Neural cell (in vitro differentiated cells): Measurements from ENCODE around the gene JMJD1C. TPM values are rescaled to one million over a fixed set of nuclear protein-coding genes. Genes with fewer than 3 reads are reported as not detected.

Experiments
- H2AFZ ChIP-seq: fragments of 200-600, 300-800 bp; sonication (generic), shearing (Covaris generic); 2 replicates; pipeline ENCODE4 v1.6.0; 2014; ENCODE audit warnings: low read depth, mild to moderate bottlenecking, antibody characterized with exemption, low read length, moderate library complexity
- H3F3A ChIP-seq: fragments of 200-600 bp; shearing (Covaris generic); 2 replicates; pipeline ENCODE4 v1.6.1; 2016; ENCODE audit warnings: mild to moderate bottlenecking, moderate library complexity, mixed read lengths, antibody characterized with exemption, low read length; ENCODE audit not compliant: insufficient read depth, poor library complexity, severe bottlenecking
- H3K27ac ChIP-seq: fragments of 200-600, 300-800 bp; sonication (generic), shearing (Covaris generic); 2 replicates; pipeline ENCODE4 v1.5.1; 2014; ENCODE audit warnings: mild to moderate bottlenecking, low read length, moderate library complexity
- H3K27me3 ChIP-seq: fragments of 300-800, 200-600 bp; sonication (generic), shearing (Covaris generic); 2 replicates; pipeline ENCODE4 v1.6.0; 2014; ENCODE audit warnings: mild to moderate bottlenecking, low read depth, low read length, moderate library complexity; ENCODE audit not compliant: insufficient read depth
- H3K36me3 ChIP-seq: fragments of 300-800, 200-600 bp; sonication (generic), shearing (Covaris generic); 2 replicates; pipeline ENCODE4 v1.5.1; 2014; ENCODE audit warnings: mild to moderate bottlenecking, antibody characterized with exemption, low read length, moderate library complexity; ENCODE audit not compliant: insufficient read depth
- H3K4me2 ChIP-seq: fragments of 300-800, 200-600 bp; sonication (generic), shearing (Covaris generic); 2 replicates; pipeline ENCODE4 v1.6.0; 2014; ENCODE audit warnings: mild to moderate bottlenecking, low read length
- H3K4me3 ChIP-seq: fragments of 300-800, 200-600 bp; sonication (generic), shearing (Covaris generic); 2 replicates; pipeline ENCODE4 v1.5.1; 2014; ENCODE audit warnings: mild to moderate bottlenecking, low read length, moderate library complexity
- H3K79me2 ChIP-seq: fragments of 200-600 bp; shearing (Covaris generic); replicated peaks from 2 replicates; pipeline ENCODE4 v1.6.0; 2014; ENCODE audit warnings: mild to moderate bottlenecking, low read length, moderate library complexity; ENCODE audit not compliant: insufficient read depth
- H3K9ac ChIP-seq: fragments of 300-800, 200-600 bp; sonication (generic), shearing (Covaris generic); 2 replicates; pipeline ENCODE4 v1.6.1; 2016; ENCODE audit warnings: mild to moderate bottlenecking, low read length, mixed read lengths
- H3K9me2 ChIP-seq: fragments of 200-600 bp; shearing (Covaris generic); 2 replicates; pipeline ENCODE4 v1.6.1; 2016; ENCODE audit warnings: mild to moderate bottlenecking, low read length, mixed read lengths; ENCODE audit not compliant: insufficient read depth
- H3K9me3 ChIP-seq: fragments of 200-600, 300-800 bp; sonication (generic), shearing (Covaris generic); 2 replicates; pipeline ENCODE4 v1.6.1; 2016; ENCODE audit warnings: mild to moderate bottlenecking, mixed run types, low read length, moderate library complexity, mixed read lengths
- H4K20me1 ChIP-seq: fragments of 200-600 bp; shearing (Covaris generic); 2 replicates; pipeline ENCODE4 v1.6.1; 2016; ENCODE audit warnings: mild to moderate bottlenecking, mixed run types; ENCODE audit not compliant: insufficient read depth
- EP300 ChIP-seq: fragments of 450-650 bp; conservative IDR thresholded peaks from 2 replicates; pipeline ENCODE4 v1.6.1; 2014; ENCODE audit warnings: antibody characterized with exemption, mild to moderate bottlenecking, moderate library complexity; ENCODE audit not compliant: poor library complexity, severe bottlenecking
- EZH2 ChIP-seq: fragments of 200-600, 300-800 bp; shearing (Covaris generic), sonication (generic); IDR thresholded peaks from 2 replicates; pipeline ENCODE4 v1.6.1; 2014; ENCODE audit warnings: antibody characterized with exemption, low read length, borderline replicate concordance, mild to moderate bottlenecking; ENCODE audit not compliant: insufficient read depth, poor library complexity, severe bottlenecking
- MXI1 ChIP-seq: fragments of 450-650 bp; conservative IDR thresholded peaks from 2 replicates; pipeline ENCODE4 v1.6.1; 2014; ENCODE audit warnings: antibody characterized with exemption, mild to moderate bottlenecking; ENCODE audit not compliant: poor library complexity, severe bottlenecking
- POLR2AphosphoS5 ChIP-seq: IDR thresholded peaks from 2 replicates; pipeline ENCODE4 v1.6.1; 2012
- RAD21 ChIP-seq: fragments of 450-650 bp; conservative IDR thresholded peaks from 2 replicates; pipeline ENCODE4 v1.6.1; 2014; ENCODE audit warnings: antibody characterized with exemption, mild to moderate bottlenecking, moderate library complexity
- SMC3 ChIP-seq: fragments of 450-650 bp; conservative IDR thresholded peaks from 2 replicates; pipeline ENCODE4 v1.6.1; 2014; ENCODE audit warnings: antibody characterized with exemption, mild to moderate bottlenecking, moderate library complexity; ENCODE audit not compliant: poor library complexity
- TAF1 ChIP-seq: IDR thresholded peaks from 2 replicates; pipeline ENCODE4 v1.6.1; 2012; ENCODE audit warnings: low read depth
- polyA plus RNA-seq: library from polyadenylated mRNA; depleted of rRNA; stranded (reverse); fragments of >200 nt; gene quantifications from 2 replicates; pipeline ENCODE4 v1.2.3, GENCODE V29; 2014
- TF ChIP-seq, protein P1 (sequence below): IDR thresholded peaks from 2 replicates; pipeline ENCODE4 v1.6.1; 2012; ENCODE audit warnings: borderline replicate concordance
- TF ChIP-seq, protein P2 (sequence below): fragments of 450-650 bp; IDR thresholded peaks from 2 replicates; pipeline ENCODE4 v1.5.1; 2014; ENCODE audit warnings: antibody characterized with exemption, mild to moderate bottlenecking, moderate library complexity; ENCODE audit not compliant: poor library complexity, severe bottlenecking

Gene JMJD1C
- polyA plus RNA-seq, 1 donor from 2014 or later, result 108 TPM

DNA sequence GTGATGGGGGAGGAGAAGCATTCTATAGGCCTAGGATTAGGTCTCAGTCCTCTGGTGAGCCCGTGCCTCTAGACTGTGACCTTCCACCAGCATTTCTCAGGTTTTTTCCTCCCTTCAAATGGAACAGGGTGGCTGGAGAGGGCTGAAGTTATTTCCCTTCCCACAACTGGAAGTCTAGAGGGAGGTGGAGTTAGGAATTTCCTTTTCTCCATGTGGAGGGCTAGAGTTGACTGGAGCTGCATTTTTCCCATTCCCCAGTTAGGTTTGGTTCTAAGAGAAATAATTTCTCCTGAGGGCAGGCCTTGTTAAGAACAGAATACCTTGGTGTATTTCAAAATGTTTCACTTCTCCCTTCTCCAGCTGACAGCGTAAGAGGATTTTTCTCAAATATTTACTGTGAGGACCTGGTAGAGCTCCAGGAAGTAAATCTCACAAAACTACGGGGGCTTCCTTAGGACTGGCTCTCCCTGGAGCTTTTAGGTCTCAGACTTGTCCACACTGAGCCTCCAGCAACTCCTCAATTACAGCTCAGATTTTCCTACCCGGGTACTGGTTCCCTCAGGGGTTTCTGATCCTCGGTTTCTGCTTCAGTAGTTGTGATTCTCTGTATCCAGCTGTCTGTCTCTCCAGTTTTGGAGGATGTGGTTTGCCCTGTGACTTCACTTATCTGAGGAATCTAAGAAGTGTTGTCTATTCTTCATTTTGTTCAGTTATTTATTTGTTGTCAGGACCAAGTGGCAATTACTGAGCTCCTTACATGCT, 49.4 kb upstream of the JMJD1C start:
- Histone ChIP-seq H3K36me3 (no peaks in the 10 kb centered on the region), H3K4me2 (no peak overlapping the region), H3K27ac (no peak overlapping the region), H3K9me2 (no peaks in the 10 kb centered on the region), H3K4me3 (no peak overlapping the region), H3F3A (peaks cover 1% of the 10 kb centered on the region), H4K20me1 (no peaks in the 10 kb centered on the region), H3K27me3 (no peaks in the 10 kb centered on the region), H3K9me3 (no peaks in the 10 kb centered on the region), H3K9ac (no peak overlapping the region), H3K79me2 (peaks cover 98% of the 10 kb centered on the region), H2AFZ (no peak overlapping the region)
- TF ChIP-seq RAD21, result no peak
- TF ChIP-seq, protein P1, sequence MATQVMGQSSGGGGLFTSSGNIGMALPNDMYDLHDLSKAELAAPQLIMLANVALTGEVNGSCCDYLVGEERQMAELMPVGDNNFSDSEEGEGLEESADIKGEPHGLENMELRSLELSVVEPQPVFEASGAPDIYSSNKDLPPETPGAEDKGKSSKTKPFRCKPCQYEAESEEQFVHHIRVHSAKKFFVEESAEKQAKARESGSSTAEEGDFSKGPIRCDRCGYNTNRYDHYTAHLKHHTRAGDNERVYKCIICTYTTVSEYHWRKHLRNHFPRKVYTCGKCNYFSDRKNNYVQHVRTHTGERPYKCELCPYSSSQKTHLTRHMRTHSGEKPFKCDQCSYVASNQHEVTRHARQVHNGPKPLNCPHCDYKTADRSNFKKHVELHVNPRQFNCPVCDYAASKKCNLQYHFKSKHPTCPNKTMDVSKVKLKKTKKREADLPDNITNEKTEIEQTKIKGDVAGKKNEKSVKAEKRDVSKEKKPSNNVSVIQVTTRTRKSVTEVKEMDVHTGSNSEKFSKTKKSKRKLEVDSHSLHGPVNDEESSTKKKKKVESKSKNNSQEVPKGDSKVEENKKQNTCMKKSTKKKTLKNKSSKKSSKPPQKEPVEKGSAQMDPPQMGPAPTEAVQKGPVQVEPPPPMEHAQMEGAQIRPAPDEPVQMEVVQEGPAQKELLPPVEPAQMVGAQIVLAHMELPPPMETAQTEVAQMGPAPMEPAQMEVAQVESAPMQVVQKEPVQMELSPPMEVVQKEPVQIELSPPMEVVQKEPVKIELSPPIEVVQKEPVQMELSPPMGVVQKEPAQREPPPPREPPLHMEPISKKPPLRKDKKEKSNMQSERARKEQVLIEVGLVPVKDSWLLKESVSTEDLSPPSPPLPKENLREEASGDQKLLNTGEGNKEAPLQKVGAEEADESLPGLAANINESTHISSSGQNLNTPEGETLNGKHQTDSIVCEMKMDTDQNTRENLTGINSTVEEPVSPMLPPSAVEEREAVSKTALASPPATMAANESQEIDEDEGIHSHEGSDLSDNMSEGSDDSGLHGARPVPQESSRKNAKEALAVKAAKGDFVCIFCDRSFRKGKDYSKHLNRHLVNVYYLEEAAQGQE, result no peak
- no peak for TF ChIP-seq POLR2AphosphoS5
- TF ChIP-seq EZH2, result no peak
- no peak for TF ChIP-seq MXI1
- no peak for TF ChIP-seq SMC3
- TF ChIP-seq, protein P2, sequence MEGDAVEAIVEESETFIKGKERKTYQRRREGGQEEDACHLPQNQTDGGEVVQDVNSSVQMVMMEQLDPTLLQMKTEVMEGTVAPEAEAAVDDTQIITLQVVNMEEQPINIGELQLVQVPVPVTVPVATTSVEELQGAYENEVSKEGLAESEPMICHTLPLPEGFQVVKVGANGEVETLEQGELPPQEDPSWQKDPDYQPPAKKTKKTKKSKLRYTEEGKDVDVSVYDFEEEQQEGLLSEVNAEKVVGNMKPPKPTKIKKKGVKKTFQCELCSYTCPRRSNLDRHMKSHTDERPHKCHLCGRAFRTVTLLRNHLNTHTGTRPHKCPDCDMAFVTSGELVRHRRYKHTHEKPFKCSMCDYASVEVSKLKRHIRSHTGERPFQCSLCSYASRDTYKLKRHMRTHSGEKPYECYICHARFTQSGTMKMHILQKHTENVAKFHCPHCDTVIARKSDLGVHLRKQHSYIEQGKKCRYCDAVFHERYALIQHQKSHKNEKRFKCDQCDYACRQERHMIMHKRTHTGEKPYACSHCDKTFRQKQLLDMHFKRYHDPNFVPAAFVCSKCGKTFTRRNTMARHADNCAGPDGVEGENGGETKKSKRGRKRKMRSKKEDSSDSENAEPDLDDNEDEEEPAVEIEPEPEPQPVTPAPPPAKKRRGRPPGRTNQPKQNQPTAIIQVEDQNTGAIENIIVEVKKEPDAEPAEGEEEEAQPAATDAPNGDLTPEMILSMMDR, result no peak

DNA sequence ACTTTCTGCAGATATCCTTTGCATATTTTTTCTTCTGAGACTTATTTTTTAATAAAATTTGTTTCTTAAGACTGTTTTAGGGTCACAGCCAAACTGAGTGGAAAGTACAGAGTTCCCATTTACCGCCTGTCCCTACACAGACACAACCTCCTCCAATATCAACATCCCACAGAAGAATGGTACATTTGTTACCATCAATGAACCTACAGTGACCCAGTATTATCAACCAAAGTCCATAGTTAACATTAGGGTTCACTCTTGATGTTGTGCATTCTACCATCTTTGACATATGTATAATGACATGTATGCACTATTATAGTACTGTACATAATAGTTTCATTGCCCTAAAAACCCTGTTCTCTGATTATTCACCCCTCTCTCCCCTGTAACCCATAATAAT, 40.8 kb upstream of the JMJD1C start:
- Histone ChIP-seq H3K27ac (no peak overlapping the region), H2AFZ (no peak overlapping the region)

More for the DNA sequence above, 40.8 kb upstream of the JMJD1C start:
- H3K9ac ChIP-seq, result no peak overlapping the region
- no peaks in the 10 kb centered on the region for H4K20me1 ChIP-seq
- H3K27me3 ChIP-seq, result no peaks in the 10 kb centered on the region
- no peak overlapping the region for H3K4me3 ChIP-seq
- no peak overlapping the region for H3K4me2 ChIP-seq
- no peaks in the 10 kb centered on the region for H3K9me3 ChIP-seq
- TF ChIP-seq, protein P1, result no peak
- TF ChIP-seq MXI1 (no peak), POLR2AphosphoS5 (no peak), EZH2 (no peak), TAF1 (no peak), RAD21 (no peak), SMC3 (no peak), EP300 (no peak)
- TF ChIP-seq, protein P2, result no peak
- no peaks in the 10 kb centered on the region for H3K9me2 ChIP-seq
- H3F3A ChIP-seq, result no peaks in the 10 kb centered on the region
- no peaks in the 10 kb centered on the region for H3K36me3 ChIP-seq
- peaks cover 59% of the 10 kb centered on the region for H3K79me2 ChIP-seq
